ENCODE data around the gene CCDC12. TPM values are rescaled to one million over a fixed set of nuclear protein-coding genes. Genes with fewer than 3 reads are reported as not detected.

The CCDC12 gene
- total and polyA plus RNA-seq, 2 of the 13 experiments (the other 11 are each of a cell fraction or from before 2014, with no cell fraction given) = 30.1 to 49.5 TPM

- ChIA-PET POLR2A (interaction anchor here (1.2 kb wide), 2 partner anchors 19 to 29 kb away, joined by 3 to 5 read pairs; partner anchors contain the start of gene NBEAL2), CTCF (ENCODE audit: low intra/inter-chr PET ratio, low total read pairs) (no interaction called here)
- Histone ChIP-seq H3K27ac (ENCODE audit: extremely low read length, insufficient read depth, low read length) (no peak overlapping the region), H3K9ac (ENCODE audit: insufficient read depth, low read depth, low read length) (no peak overlapping the region), H3K4me1 (ENCODE audit: insufficient read depth, low read length) (peaks cover 81% of the 10 kb centered on the region), H3K79me2 (ENCODE audit: insufficient read depth, low read length) (peaks cover 93% of the 10 kb centered on the region), H3K4me3 (replicated peaks in 1 of 3; ENCODE audit: insufficient read depth in 1 of 3, low read depth in 2 of 3, low read length in 3 of 3) (no peak overlapping the region), H3K9me3 (ENCODE audit: low read length) (no peaks in the 10 kb centered on the region), H3K36me3 (replicated peaks in 1 of 2; ENCODE audit: control insufficient read depth in 1 of 2, insufficient read depth in 2 of 2, low read length in 2 of 2) (peaks cover 0 to 8% of the 10 kb centered on the region in 2 experiments; a peak in 2 of 5 replicates), H2AFZ (ENCODE audit: low read length) (no peak overlapping the region), H3K4me2 (ENCODE audit: low read depth, low read length) (no peak overlapping the region), H3K27me3 (ENCODE audit: control insufficient read depth in 1 of 2, insufficient read depth in 2 of 2, low read length in 2 of 2) (no peaks in the 10 kb centered on the region), H4K20me1 (ENCODE audit: insufficient read depth, low read length) (peaks cover 67% of the 10 kb centered on the region)
- TF ChIP-seq ZNF670 (CRISPR knock-in tag; IDR thresholded peaks at IDR 0.05; ENCODE audit: borderline replicate concordance) (no peak), NR2F6 (IDR thresholded peaks at IDR 0.05) (peak; percentile 53), NR2F6 (CRISPR knock-in tag; IDR thresholded peaks at IDR 0.05) (peak; percentile 64), ZBTB33 (CRISPR knock-in tag; IDR thresholded peaks at IDR 0.05) (no peak), ZNF614 (CRISPR knock-in tag; IDR thresholded peaks at IDR 0.05; ENCODE audit: borderline replicate concordance) (no peak), POLR2AphosphoS5 (IDR thresholded peaks at IDR 0.05; ENCODE audit: low read depth, low read length) (no peak), ARID2 (CRISPR knock-in tag; IDR thresholded peaks at IDR 0.05; ENCODE audit: borderline replicate concordance) (no peak), SUZ12 (IDR thresholded peaks at IDR 0.05; ENCODE audit: low read depth, low read length) (no peak), TOE1 (CRISPR knock-in tag; IDR thresholded peaks at IDR 0.05) (no peak), ZNF615 (CRISPR knock-in tag; IDR thresholded peaks at IDR 0.05; ENCODE audit: borderline replicate concordance) (no peak), TRIM22 (IDR thresholded peaks at IDR 0.05) (no peak), TEAD2 (CRISPR knock-in tag; IDR thresholded peaks at IDR 0.05) (no peak), KDM5A (IDR thresholded peaks at IDR 0.05; ENCODE audit: borderline replicate concordance, low read length) (no peak), RARA (CRISPR knock-in tag; IDR thresholded peaks at IDR 0.05) (0 out of 2 replicates have a peak, but pooled peaks have one; percentile 31), TBX2 (CRISPR knock-in tag; IDR thresholded peaks at IDR 0.05; ENCODE audit: borderline replicate concordance) (no peak), NR2F1 (CRISPR knock-in tag; IDR thresholded peaks at IDR 0.05) (peak in 1 of 2 experiments; percentile 53; a peak in 1 of 4 replicates), CCAR2 (optimal IDR thresholded peaks at IDR 0.05; ENCODE audit: low read depth, low read length) (no peak), CREBL2 (CRISPR knock-in tag; IDR thresholded peaks at IDR 0.05; ENCODE audit: borderline replicate concordance) (no peak), ZKSCAN1 (IDR thresholded peaks at IDR 0.05; ENCODE audit: low read length) (no peak)
- TF ChIP-seq, protein P1, sequence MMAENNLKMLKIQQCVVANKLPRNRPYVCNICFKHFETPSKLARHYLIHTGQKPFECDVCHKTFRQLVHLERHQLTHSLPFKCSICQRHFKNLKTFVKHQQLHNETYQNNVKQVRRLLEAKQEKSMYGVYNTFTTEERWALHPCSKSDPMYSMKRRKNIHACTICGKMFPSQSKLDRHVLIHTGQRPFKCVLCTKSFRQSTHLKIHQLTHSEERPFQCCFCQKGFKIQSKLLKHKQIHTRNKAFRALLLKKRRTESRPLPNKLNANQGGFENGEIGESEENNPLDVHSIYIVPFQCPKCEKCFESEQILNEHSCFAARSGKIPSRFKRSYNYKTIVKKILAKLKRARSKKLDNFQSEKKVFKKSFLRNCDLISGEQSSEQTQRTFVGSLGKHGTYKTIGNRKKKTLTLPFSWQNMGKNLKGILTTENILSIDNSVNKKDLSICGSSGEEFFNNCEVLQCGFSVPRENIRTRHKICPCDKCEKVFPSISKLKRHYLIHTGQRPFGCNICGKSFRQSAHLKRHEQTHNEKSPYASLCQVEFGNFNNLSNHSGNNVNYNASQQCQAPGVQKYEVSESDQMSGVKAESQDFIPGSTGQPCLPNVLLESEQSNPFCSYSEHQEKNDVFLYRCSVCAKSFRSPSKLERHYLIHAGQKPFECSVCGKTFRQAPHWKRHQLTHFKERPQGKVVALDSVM (CRISPR knock-in tag; IDR thresholded peaks at IDR 0.05) = peak; percentile 83
- TF ChIP-seq, protein P2, sequence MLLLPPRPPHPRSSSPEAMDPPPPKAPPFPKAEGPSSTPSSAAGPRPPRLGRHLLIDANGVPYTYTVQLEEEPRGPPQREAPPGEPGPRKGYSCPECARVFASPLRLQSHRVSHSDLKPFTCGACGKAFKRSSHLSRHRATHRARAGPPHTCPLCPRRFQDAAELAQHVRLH (CRISPR knock-in tag; IDR thresholded peaks at IDR 0.05; ENCODE audit: borderline replicate concordance, low read depth) = no peak
- 66% methylated on average over 7 of the region's 7 CpGs for WGBS (ENCODE audit: low lambda C conversion rate)
- no peak for ATAC-seq
- in situ Hi-C loops (cut with HindIII; ENCODE audit: extremely low pct_ligation_motif_present, low pct_unique_long_range_greater_than_20kb) = no loop called here
- DNase-seq (ENCODE audit: low spot score) = no peak
- no TSS peak for BruUV-seq (replicated peaks)
- FAIRE-seq = peak; percentile 21
- intact Hi-C loops (cut with micrococcal nuclease; ENCODE audit: unreplicated experiment) = no loop called here
Observed at GRCh38 chr3:46950650-46951241, 25.8 kb downstream of the CCDC12 start.
